ENCODE data around the gene TDRKH.

DNA sequence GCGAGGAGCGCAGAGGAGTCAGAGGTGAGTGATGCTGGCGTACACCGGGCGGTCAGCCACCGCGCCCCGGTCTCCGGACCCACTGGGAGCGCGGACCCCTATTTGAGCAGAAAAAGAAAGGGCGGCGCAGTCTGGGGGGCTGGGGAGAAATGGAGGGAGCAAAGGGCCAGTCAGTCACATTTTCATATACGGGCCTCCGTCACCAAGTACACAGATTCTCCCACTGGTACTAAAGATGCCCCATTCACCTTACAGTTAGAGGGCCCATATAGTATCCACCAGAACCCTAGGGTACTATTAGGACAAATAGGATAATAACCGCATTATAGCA lies 48.7 kb upstream of the TDRKH start:
- TF ChIP-seq, protein P1, sequence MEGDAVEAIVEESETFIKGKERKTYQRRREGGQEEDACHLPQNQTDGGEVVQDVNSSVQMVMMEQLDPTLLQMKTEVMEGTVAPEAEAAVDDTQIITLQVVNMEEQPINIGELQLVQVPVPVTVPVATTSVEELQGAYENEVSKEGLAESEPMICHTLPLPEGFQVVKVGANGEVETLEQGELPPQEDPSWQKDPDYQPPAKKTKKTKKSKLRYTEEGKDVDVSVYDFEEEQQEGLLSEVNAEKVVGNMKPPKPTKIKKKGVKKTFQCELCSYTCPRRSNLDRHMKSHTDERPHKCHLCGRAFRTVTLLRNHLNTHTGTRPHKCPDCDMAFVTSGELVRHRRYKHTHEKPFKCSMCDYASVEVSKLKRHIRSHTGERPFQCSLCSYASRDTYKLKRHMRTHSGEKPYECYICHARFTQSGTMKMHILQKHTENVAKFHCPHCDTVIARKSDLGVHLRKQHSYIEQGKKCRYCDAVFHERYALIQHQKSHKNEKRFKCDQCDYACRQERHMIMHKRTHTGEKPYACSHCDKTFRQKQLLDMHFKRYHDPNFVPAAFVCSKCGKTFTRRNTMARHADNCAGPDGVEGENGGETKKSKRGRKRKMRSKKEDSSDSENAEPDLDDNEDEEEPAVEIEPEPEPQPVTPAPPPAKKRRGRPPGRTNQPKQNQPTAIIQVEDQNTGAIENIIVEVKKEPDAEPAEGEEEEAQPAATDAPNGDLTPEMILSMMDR (conservative IDR thresholded peaks at IDR 0.05; ENCODE audit: low read length): no peak
- no peak for TF ChIP-seq EZH2phosphoT487 (IDR thresholded peaks at IDR 0.05; ENCODE audit: borderline replicate concordance)

Measured in Loucy (cell line).